ENCODE measurements around the gene COA8. TPM values are rescaled to one million over a fixed set of nuclear protein-coding genes. Genes with fewer than 3 reads are reported as not detected.

The COA8 gene
- total and polyA plus RNA-seq, 2 of the 4 experiments (the other 2 are of a cell fraction): 12.2 to 21.1 TPM

DNA sequence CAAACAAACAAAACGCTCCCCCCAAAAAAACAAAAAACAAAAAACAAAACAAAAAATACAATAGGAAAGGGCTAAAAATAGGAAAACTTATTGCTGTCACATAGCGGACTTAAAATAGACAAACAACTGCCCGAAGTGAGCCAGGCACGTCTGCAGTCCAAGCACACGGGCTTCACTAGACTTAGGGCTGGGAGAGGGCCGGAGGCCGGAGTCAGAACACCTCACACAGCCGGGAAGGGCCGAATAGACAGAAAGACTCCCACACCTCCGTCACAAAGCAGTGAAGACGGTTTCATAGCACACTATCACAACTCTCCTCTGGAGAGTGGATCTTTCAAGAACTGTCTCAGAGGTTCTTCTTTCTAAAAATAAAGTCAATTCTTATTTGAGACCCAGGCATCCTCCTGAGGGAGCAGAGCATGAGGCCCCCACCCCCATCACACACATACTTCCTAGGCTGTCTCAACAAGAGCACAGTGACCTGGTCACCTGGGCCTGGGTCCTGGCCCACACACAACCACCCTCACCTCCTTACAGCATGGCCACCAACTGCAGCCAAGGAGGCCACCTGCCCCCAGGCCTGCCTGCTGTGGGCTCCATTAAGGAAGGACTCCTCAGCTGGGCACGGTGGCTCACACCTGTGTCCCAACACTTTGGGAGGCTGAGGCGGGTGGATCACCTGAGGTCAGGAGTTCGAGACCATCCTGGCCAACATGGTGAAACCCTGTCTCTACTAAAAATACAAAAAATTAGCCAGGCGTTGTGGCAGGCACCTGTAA lies 7.0 kb upstream of the COA8 start:
- Histone ChIP-seq H3K4me1 (ENCODE audit: control insufficient read depth, insufficient read depth, low read length) (peaks cover 21% of the 10 kb centered on the region), H2AK9ac (replicated peaks; ENCODE audit: low read depth, low read length, poor library complexity) (no peak overlapping the region), H3K27me3 (ENCODE audit: control insufficient read depth, insufficient read depth, low read length) (no peaks in the 10 kb centered on the region), H2AK5ac (ENCODE audit: low read depth, low read length) (no peak overlapping the region; the same call in 1 of the 2 replicates), H2AFZ (replicated peaks; ENCODE audit: low read length, poor library complexity) (no peak overlapping the region), H4K20me1 (ENCODE audit: insufficient read depth, low read length) (peaks cover 44% of the 10 kb centered on the region), H3K27ac (ENCODE audit: insufficient read depth, low read length) (no peak overlapping the region), H3K4me2 (ENCODE audit: low read depth, low read length) (no peak overlapping the region), H2BK5ac (ENCODE audit: low read depth, low read length, poor library complexity, severe bottlenecking) (no peak overlapping the region), H3K4me3 (ENCODE audit: insufficient read depth, low read depth, low read length) (no peak overlapping the region), H3K23ac (ENCODE audit: low read depth, low read length) (no peak overlapping the region), H3K56ac (ENCODE audit: extremely low read depth, insufficient read depth, low read length) (no peak overlapping the region), H4K91ac (ENCODE audit: insufficient read depth, low read depth, low read length) (no peak overlapping the region), H4K8ac (ENCODE audit: low read depth in 2 of 2, low read length in 2 of 2) (no peak overlapping the region), H3K4ac (ENCODE audit: low read depth, low read length) (no peak overlapping the region), H3K9ac (ENCODE audit: low read depth, low read length) (no peak overlapping the region), H4K5ac (ENCODE audit: low read depth, low read length) (no peak overlapping the region), H3K14ac (replicated peaks; ENCODE audit: low read depth, low read length) (no peak overlapping the region), H2BK20ac (ENCODE audit: low read depth, low read length) (no peak overlapping the region), H3K36me3 (ENCODE audit: control insufficient read depth, insufficient read depth, low read length) (peaks cover 15% of the 10 kb centered on the region), H2BK120ac (ENCODE audit: low read depth, low read length) (no peak overlapping the region), H3K18ac (ENCODE audit: low read depth, low read length) (no peak overlapping the region), H3K9me3 (ENCODE audit: control insufficient read depth, insufficient read depth, low read length) (no peaks in the 10 kb centered on the region), H3K79me1 (ENCODE audit: low read depth in 1 of 2, low read length in 2 of 2) (peaks cover 21 to 63% of the 10 kb centered on the region in 2 experiments), H2BK15ac (ENCODE audit: low read depth, low read length) (no peak overlapping the region), H3K9me1 (ENCODE audit: insufficient read depth, low read length) (peaks cover 11% of the 10 kb centered on the region)
- dilution Hi-C loops (cut with HindIII; ENCODE audit: low sequenced_read_pairs, unreplicated experiment): no loop called here
- CTCF ChIA-PET: no interaction called here
- intact Hi-C loops (cut with micrococcal nuclease): no loop called here
- WGBS, 2 experiments (ENCODE audit: extremely low coverage in 2 of 2, insufficient read length in 1 of 2): 80% methylated on average over 1 of the region's 15 CpGs; no CpG with 5 or more reads in 1 of the 2 experiments
- TF ChIP-seq RAD21 (IDR thresholded peaks at IDR 0.05; ENCODE audit: low read length) (no peak), FOS (IDR thresholded peaks at IDR 0.05; ENCODE audit: low read depth, low read length) (no peak), CEBPB (IDR thresholded peaks at IDR 0.05; ENCODE audit: low read depth, low read length) (no peak), MXI1 (IDR thresholded peaks at IDR 0.05; ENCODE audit: borderline replicate concordance, low read depth, low read length) (no peak), POLR2A (IDR thresholded peaks at IDR 0.05; ENCODE audit: low read depth, low read length) (no peak), RCOR1 (IDR thresholded peaks at IDR 0.05; ENCODE audit: insufficient replicate concordance, low read length) (no peak), BHLHE40 (IDR thresholded peaks at IDR 0.05; ENCODE audit: low read depth, low read length) (no peak), RFX5 (IDR thresholded peaks at IDR 0.05; ENCODE audit: low read depth, low read length) (no peak), MAFK (IDR thresholded peaks at IDR 0.05; ENCODE audit: low read depth, low read length) (no peak), SMC3 (IDR thresholded peaks at IDR 0.05; ENCODE audit: low read depth, low read length) (no peak), MAZ (IDR thresholded peaks at IDR 0.05; ENCODE audit: borderline replicate concordance, low read depth, low read length) (no peak), CHD1 (IDR thresholded peaks at IDR 0.05; ENCODE audit: low read depth, low read length) (no peak)
- TF ChIP-seq, protein P1, sequence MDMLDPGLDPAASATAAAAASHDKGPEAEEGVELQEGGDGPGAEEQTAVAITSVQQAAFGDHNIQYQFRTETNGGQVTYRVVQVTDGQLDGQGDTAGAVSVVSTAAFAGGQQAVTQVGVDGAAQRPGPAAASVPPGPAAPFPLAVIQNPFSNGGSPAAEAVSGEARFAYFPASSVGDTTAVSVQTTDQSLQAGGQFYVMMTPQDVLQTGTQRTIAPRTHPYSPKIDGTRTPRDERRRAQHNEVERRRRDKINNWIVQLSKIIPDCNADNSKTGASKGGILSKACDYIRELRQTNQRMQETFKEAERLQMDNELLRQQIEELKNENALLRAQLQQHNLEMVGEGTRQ (IDR thresholded peaks at IDR 0.05; ENCODE audit: low read depth, low read length): no peak
- TF ChIP-seq, protein P2, sequence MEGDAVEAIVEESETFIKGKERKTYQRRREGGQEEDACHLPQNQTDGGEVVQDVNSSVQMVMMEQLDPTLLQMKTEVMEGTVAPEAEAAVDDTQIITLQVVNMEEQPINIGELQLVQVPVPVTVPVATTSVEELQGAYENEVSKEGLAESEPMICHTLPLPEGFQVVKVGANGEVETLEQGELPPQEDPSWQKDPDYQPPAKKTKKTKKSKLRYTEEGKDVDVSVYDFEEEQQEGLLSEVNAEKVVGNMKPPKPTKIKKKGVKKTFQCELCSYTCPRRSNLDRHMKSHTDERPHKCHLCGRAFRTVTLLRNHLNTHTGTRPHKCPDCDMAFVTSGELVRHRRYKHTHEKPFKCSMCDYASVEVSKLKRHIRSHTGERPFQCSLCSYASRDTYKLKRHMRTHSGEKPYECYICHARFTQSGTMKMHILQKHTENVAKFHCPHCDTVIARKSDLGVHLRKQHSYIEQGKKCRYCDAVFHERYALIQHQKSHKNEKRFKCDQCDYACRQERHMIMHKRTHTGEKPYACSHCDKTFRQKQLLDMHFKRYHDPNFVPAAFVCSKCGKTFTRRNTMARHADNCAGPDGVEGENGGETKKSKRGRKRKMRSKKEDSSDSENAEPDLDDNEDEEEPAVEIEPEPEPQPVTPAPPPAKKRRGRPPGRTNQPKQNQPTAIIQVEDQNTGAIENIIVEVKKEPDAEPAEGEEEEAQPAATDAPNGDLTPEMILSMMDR (conservative IDR thresholded peaks at IDR 0.05; ENCODE audit: low read depth, low read length): no peak
- TF ChIP-seq, protein P3, sequence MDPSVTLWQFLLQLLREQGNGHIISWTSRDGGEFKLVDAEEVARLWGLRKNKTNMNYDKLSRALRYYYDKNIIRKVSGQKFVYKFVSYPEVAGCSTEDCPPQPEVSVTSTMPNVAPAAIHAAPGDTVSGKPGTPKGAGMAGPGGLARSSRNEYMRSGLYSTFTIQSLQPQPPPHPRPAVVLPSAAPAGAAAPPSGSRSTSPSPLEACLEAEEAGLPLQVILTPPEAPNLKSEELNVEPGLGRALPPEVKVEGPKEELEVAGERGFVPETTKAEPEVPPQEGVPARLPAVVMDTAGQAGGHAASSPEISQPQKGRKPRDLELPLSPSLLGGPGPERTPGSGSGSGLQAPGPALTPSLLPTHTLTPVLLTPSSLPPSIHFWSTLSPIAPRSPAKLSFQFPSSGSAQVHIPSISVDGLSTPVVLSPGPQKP (IDR thresholded peaks at IDR 0.05; ENCODE audit: borderline replicate concordance, low read depth, low read length): no peak
- in situ Hi-C loops (cut with MboI; ENCODE audit: low sequenced_read_pairs): no loop called here
- POLR2A ChIA-PET (ENCODE audit: unreplicated experiment): no interaction called here
- no TSS peak for BruUV-seq (replicated peaks)
- DNase-seq: no peak
- no peak for ATAC-seq (ENCODE audit: low read depth)
